H1 (cell line): ENCODE measurements around the gene PPIF. TPM values are rescaled to one million over a fixed set of nuclear protein-coding genes. Genes with fewer than 3 reads are reported as not detected.

Experiments used
- CTCF ChIA-PET: fragments of 300-600 bp; sonication (Branson Sonifier 250); formaldehyde crosslinking; loops from one replicate; lab custom pipeline; 2021; ENCODE audit not compliant: partially characterized antibody; lab: Charles Lee
- POLR2A ChIA-PET: fragments of 300-600 bp; sonication (Branson Sonifier 250); formaldehyde crosslinking; loops from one replicate; lab custom pipeline; 2021; ENCODE audit warnings: inconsistent platforms; ENCODE audit not compliant: partially characterized antibody; lab: Charles Lee
- DNase-seq, 2 experiments: peaks; one replicate each; pipeline versions ENCODE4 v3.0.0 to v3.0.0-alpha.2; 2010 to 2022; ENCODE audit warnings: low spot score in 2 of 2, low read depth in 1 of 2, mixed read lengths in 1 of 2
- FAIRE-seq: peaks from 2 replicates; lab custom pipeline; 2011; peaks lifted over from hg19 to GRCh38; lab: Jason Lieb, UNC
- H2AFZ ChIP-seq: 2 replicates; pipeline ENCODE4 v1.8.1; 2012; ENCODE audit warnings: low read length, inconsistent platforms
- H2AK5ac ChIP-seq: 2 replicates; pipeline ENCODE4 v1.6.1; 2013; ENCODE audit warnings: low read depth, low read length
- H2BK120ac ChIP-seq: replicated peaks from 2 replicates; pipeline ENCODE3; 2013; ENCODE audit warnings: low read depth, low read length, inconsistent platforms
- H2BK12ac ChIP-seq: 2 replicates; pipeline ENCODE4 v1.6.1; 2013; ENCODE audit warnings: low read depth, low read length
- H2BK15ac ChIP-seq: 2 replicates; pipeline ENCODE4 v1.6.1; 2013; ENCODE audit warnings: low read length
- H2BK20ac ChIP-seq: 2 replicates; pipeline ENCODE4 v1.6.1; 2013; ENCODE audit warnings: low read length
- H2BK5ac ChIP-seq: 2 replicates; pipeline ENCODE4 v1.6.1; 2013; ENCODE audit warnings: low read depth, low read length
- H3K14ac ChIP-seq: 2 replicates; pipeline ENCODE4 v1.6.1; 2013; ENCODE audit warnings: inconsistent platforms; ENCODE audit not compliant: insufficient read length
- H3K18ac ChIP-seq: 2 replicates; pipeline ENCODE4 v1.6.1; 2013; ENCODE audit warnings: low read length; ENCODE audit errors: extremely low read depth
- H3K23ac ChIP-seq: 2 replicates; pipeline ENCODE4 v1.6.1; 2013; ENCODE audit warnings: inconsistent platforms; ENCODE audit not compliant: insufficient read length
- H3K23me2 ChIP-seq: 2 replicates; pipeline ENCODE4 v1.6.1; 2013; ENCODE audit warnings: low read depth, low read length
- H3K27ac ChIP-seq: 2 replicates; pipeline ENCODE4 v1.6.1; 2011; ENCODE audit warnings: low read depth, low read length, inconsistent platforms
- H3K27me3 ChIP-seq, 4 experiments: replicated peaks in 1 of 4; 1 replicate in 1 of 4; 2 replicates in 3 of 4; pipeline versions ENCODE4 v1.6.1 to v1.8.1; 2011 to 2013; ENCODE audit warnings: low read length in 3 of 4, mild to moderate bottlenecking in 3 of 4, inconsistent platforms in 2 of 4, mixed read lengths in 2 of 4, moderate library complexity in 1 of 4; ENCODE audit not compliant: control insufficient read depth in 3 of 4, insufficient read depth in 3 of 4; ENCODE audit errors: extremely low read depth in 1 of 4
- H3K36me3 ChIP-seq, 4 experiments: 2 replicates each; pipeline versions ENCODE4 v1.6.1 to v1.8.1; 2011 to 2013; ENCODE audit warnings: mild to moderate bottlenecking in 4 of 4, low read length in 3 of 4, moderate library complexity in 2 of 4, control low read depth in 1 of 4, inconsistent platforms in 1 of 4; ENCODE audit not compliant: insufficient read depth in 4 of 4, control insufficient read depth in 2 of 4
- H3K4ac ChIP-seq: replicated peaks from 2 replicates; pipeline ENCODE3; 2013; ENCODE audit warnings: low read length, low read depth, mixed read lengths, inconsistent platforms; ENCODE audit not compliant: insufficient read length
- H3K4me1 ChIP-seq, 4 experiments: replicated peaks in 1 of 4; 1 replicate in 1 of 4; 2 replicates in 3 of 4; pipeline versions ENCODE4 v1.6.1 to v1.8.1; 2011 to 2013; ENCODE audit warnings: low read length in 3 of 4, inconsistent platforms in 2 of 4, mixed read lengths in 1 of 4; ENCODE audit not compliant: insufficient read depth in 4 of 4, control insufficient read depth in 3 of 4
- H3K4me2 ChIP-seq, 2 experiments: 2 replicates each; pipeline versions ENCODE4 v1.6.1 to v1.8.1; 2011 to 2013; ENCODE audit warnings: low read depth in 2 of 2, low read length in 2 of 2, control low read depth in 1 of 2, inconsistent platforms in 1 of 2, mild to moderate bottlenecking in 1 of 2; ENCODE audit not compliant: insufficient read depth in 1 of 2
- H3K4me3 ChIP-seq, 4 experiments: fragments of 200-600, 300-600 bp in 1 of 4; sonication (generic), shearing (Covaris generic), sonication (Bioruptor Twin) in 1 of 4; 2 replicates each; pipeline versions ENCODE4 v1.5.1 to v1.8.1; 2011 to 2016; ENCODE audit warnings: low read length in 4 of 4, low read depth in 3 of 4, control low read depth in 2 of 4, inconsistent platforms in 2 of 4, mild to moderate bottlenecking in 2 of 4, mixed read lengths in 1 of 4, moderate library complexity in 1 of 4; ENCODE audit not compliant: insufficient read depth in 2 of 4; ENCODE audit errors: extremely low read depth in 1 of 4
- H3K56ac ChIP-seq: replicated peaks from 2 replicates; pipeline ENCODE3; 2013; ENCODE audit warnings: low read depth, mild to moderate bottlenecking, mixed read lengths, low read length, inconsistent platforms; ENCODE audit not compliant: insufficient read length
- H3K79me1 ChIP-seq: 2 replicates; pipeline ENCODE4 v1.6.1; 2013; ENCODE audit warnings: low read depth, low read length, control low read depth
- H3K79me2 ChIP-seq, 2 experiments: 2 replicates each; pipeline versions ENCODE4 v1.6.1 to v1.8.1; 2012 to 2013; ENCODE audit warnings: low read length in 2 of 2, mild to moderate bottlenecking in 2 of 2, inconsistent platforms in 1 of 2; ENCODE audit not compliant: insufficient read depth in 2 of 2, control insufficient read depth in 1 of 2
- H3K9ac ChIP-seq, 4 experiments: replicated peaks in 1 of 4; 1 replicate in 1 of 4; 2 replicates in 3 of 4; pipeline versions ENCODE4 v1.6.1 to v1.8.1; 2011 to 2013; ENCODE audit warnings: low read depth in 3 of 4, low read length in 3 of 4, control low read depth in 2 of 4, mild to moderate bottlenecking in 2 of 4, moderate library complexity in 2 of 4, inconsistent platforms in 1 of 4; ENCODE audit errors: extremely low read depth in 1 of 4
- H3K9me3 ChIP-seq, 2 experiments: 2 replicates each; pipeline versions ENCODE4 v1.6.1 to v1.8.1; 2012 to 2013; ENCODE audit warnings: mild to moderate bottlenecking in 2 of 2, moderate library complexity in 2 of 2, control low read depth in 1 of 2, inconsistent platforms in 1 of 2, low read depth in 1 of 2, low read length in 1 of 2, mixed read lengths in 1 of 2; ENCODE audit not compliant: insufficient read depth in 2 of 2
- H4K20me1 ChIP-seq, 2 experiments: replicated peaks in 1 of 2; 2 replicates each; pipeline versions ENCODE3 to v1.8.1; 2011 to 2013; ENCODE audit warnings: inconsistent platforms in 2 of 2, low read length in 2 of 2, mild to moderate bottlenecking in 1 of 2; ENCODE audit not compliant: insufficient read depth in 2 of 2, control insufficient read depth in 1 of 2
- H4K5ac ChIP-seq: 2 replicates; pipeline ENCODE4 v1.6.1; 2013; ENCODE audit warnings: low read length, low read depth, mixed read lengths, inconsistent platforms; ENCODE audit not compliant: insufficient read length
- H4K8ac ChIP-seq: 2 replicates; pipeline ENCODE4 v1.8.0; 2013; ENCODE audit warnings: mild to moderate bottlenecking, moderate library complexity, low read length, inconsistent platforms; ENCODE audit not compliant: insufficient read depth; ENCODE audit errors: extremely low read depth
- H4K91ac ChIP-seq: replicated peaks from 2 replicates; pipeline ENCODE3; 2013; ENCODE audit warnings: low read length, mixed read lengths, inconsistent platforms; ENCODE audit not compliant: insufficient read length
- HDAC6 ChIP-seq: IDR thresholded peaks from one replicate; pipeline ENCODE4 v1.7.1; 2012; ENCODE audit warnings: low read depth, mild to moderate bottlenecking, inconsistent platforms, low read length, moderate library complexity
- RBBP5 ChIP-seq: IDR thresholded peaks from 2 replicates; pipeline ENCODE4 v1.7.1; 2012; ENCODE audit warnings: low read depth, mild to moderate bottlenecking, inconsistent platforms, low read length, moderate library complexity, borderline replicate concordance
- SP2 ChIP-seq: IDR thresholded peaks from 2 replicates; pipeline ENCODE4 v1.6.1; 2012; ENCODE audit warnings: mild to moderate bottlenecking, low read length, inconsistent platforms
- TAF1 ChIP-seq: IDR thresholded peaks from 2 replicates; pipeline ENCODE4 v1.6.1; 2011; ENCODE audit warnings: mild to moderate bottlenecking, low read depth, low read length
- WGBS, 2 experiments: shearing (Covaris generic) in 1 of 2; methylation state at CpG; one replicate each; pipeline versions ENCODE4 v1.1.6 to v1.1.7; 2013 to 2015; ENCODE audit warnings: low lambda C conversion rate in 2 of 2, mixed read lengths in 2 of 2, inconsistent platforms in 1 of 2, low coverage in 1 of 2, missing lambda C conversion rate in 1 of 2; ENCODE audit not compliant: insufficient replicate concordance in 2 of 2, insufficient coverage in 1 of 2, insufficient read length in 1 of 2; ENCODE audit errors: extremely low coverage in 1 of 2, missing lambda C conversion rate in 1 of 2; 5-methylcytosine and 5-hydroxymethylcytosine counted together
- polyA plus RNA-seq, 7 experiments: library from polyadenylated mRNA; depleted of rRNA in 3 of 7; stranded (reverse) in 5 of 7; unstranded in 2 of 7; fragments of >200 nt in 5 of 7; fragments of 200-250 nt in 2 of 7; gene quantifications; 1 replicate in 5 of 7; 2 replicates in 1 of 7; 4 replicates in 1 of 7; pipeline versions ENCODE4 v1.2.1 to v1.2.3, GENCODE V29; 2011 to 2013; ENCODE audit warnings: missing spikeins in 2 of 7, mixed read lengths in 2 of 7
- total RNA-seq: library from RNA; stranded (reverse); fragmentation: NEBNext Ultra II Directional; extraction: Animal tissue kit (Norgen Biotek cat#: 25700); gene quantifications from 2 replicates; pipeline ENCODE4 v1.2.1, GENCODE V29; 2021

The PPIF gene
- total and polyA plus RNA-seq, 2 of the 8 experiments (the other 6 are each of a cell fraction or from before 2014, with no cell fraction given): 70.2 to 77.6 TPM

DNA sequence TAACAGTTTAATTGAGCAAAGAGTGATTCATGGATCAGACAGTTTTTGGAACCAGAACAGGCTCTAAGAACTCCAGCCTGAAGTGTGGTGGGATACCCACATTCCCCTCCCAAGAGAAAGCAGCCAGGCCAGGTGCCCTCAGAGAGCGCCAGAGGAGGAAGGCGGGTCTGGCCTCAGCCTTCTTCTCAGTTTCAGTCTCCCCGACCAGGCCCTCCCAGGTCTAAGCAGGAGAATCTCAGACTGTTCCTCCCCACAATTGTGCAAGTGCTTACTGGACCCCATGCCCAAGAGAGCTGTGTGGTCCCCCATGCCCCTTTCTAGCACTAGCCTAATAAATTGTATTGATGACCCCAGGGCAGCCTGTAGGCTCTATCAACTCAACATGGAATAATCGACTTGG is 25.6 kb downstream of the PPIF start:
- no peak for TF ChIP-seq RBBP5
- TF ChIP-seq SP2: no peak
- no peak for TF ChIP-seq TAF1
- TF ChIP-seq HDAC6: no peak
- Histone ChIP-seq H3K4me3 (no peak overlapping the region), H3K9me3 (peaks cover 0 to 6% of the 10 kb centered on the region in 2 experiments; a peak in 3 of 4 replicates), H2BK5ac (no peak overlapping the region), H3K4me2 (no peak overlapping the region), H3K18ac (no peak overlapping the region), H4K20me1 (peaks cover 0 to 8% of the 10 kb centered on the region in 2 experiments), H2AK5ac (no peak overlapping the region), H3K14ac (no peak overlapping the region), H3K56ac (no peak overlapping the region), H3K4me1 (no peaks in the 10 kb centered on the region), H4K8ac (no peak overlapping the region), H4K5ac (no peak overlapping the region), H3K23ac (no peak overlapping the region), H2BK15ac (no peak overlapping the region), H2BK120ac (no peak overlapping the region), H3K4ac (no peak overlapping the region), H3K36me3 (no peaks in the 10 kb centered on the region), H3K79me1 (no peaks in the 10 kb centered on the region; the same call in 1 of the 2 replicates), H3K9ac (no peak overlapping the region), H4K91ac (no peak overlapping the region), H2BK12ac (no peak overlapping the region), H2BK20ac (no peak overlapping the region), H3K79me2 (no peaks in the 10 kb centered on the region), H2AFZ (no peak overlapping the region), H3K23me2 (peaks cover 4% of the 10 kb centered on the region; the same call in 1 of the 2 replicates), H3K27ac (no peak overlapping the region), H3K27me3 (no peaks in the 10 kb centered on the region; a peak in 2 of 7 replicates)
- FAIRE-seq (no peak), DNase-seq (no peak)
- ChIA-PET POLR2A (no interaction called here), CTCF (interaction anchor here (0.7 to 5.8 kb wide), 14 partner anchors 10 to 214 kb away, joined by 3 to 79 read pairs (median 22); no protein-coding TSS in a partner anchor)
- 94% methylated on average over 3 of the region's 4 CpGs; no CpG with 5 or more reads in 1 of the 2 experiments for WGBS, 2 experiments
